Thymus (tissue), 11 donors: ENCODE measurements around the gene CCDC85A. TPM values are rescaled to one million over a fixed set of nuclear protein-coding genes. Genes with fewer than 3 reads are reported as not detected.

Experiments used
- DNase-seq, 9 donors: peaks; one replicate each; pipeline ENCODE4 v3.0.0-alpha.2; 2013; ENCODE audit warnings: low spot score in 9 of 9, low read depth in 6 of 9, missing footprints in 1 of 9
- H3K27ac ChIP-seq, 2 donors: one replicate each; pipeline ENCODE4 v1.5.1; 2013; ENCODE audit warnings: control low read depth in 1 of 2, low read depth in 1 of 2, low read length in 1 of 2, mild to moderate bottlenecking in 1 of 2, moderate library complexity in 1 of 2
- H3K27me3 ChIP-seq, 2 donors: one replicate each; pipeline ENCODE4 v1.5.1; 2013; ENCODE audit warnings: low read length in 1 of 2; ENCODE audit not compliant: control insufficient read depth in 2 of 2, insufficient read depth in 1 of 2
- H3K36me3 ChIP-seq, 2 donors: one replicate each; pipeline ENCODE4 v1.5.1; 2013; ENCODE audit warnings: low read length in 1 of 2, mild to moderate bottlenecking in 1 of 2, moderate library complexity in 1 of 2; ENCODE audit not compliant: control insufficient read depth in 2 of 2, insufficient read depth in 2 of 2
- H3K4me1 ChIP-seq, 2 donors: one replicate each; pipeline ENCODE4 v1.5.1; 2013; ENCODE audit warnings: low read length in 2 of 2; ENCODE audit not compliant: control insufficient read depth in 2 of 2, insufficient read depth in 2 of 2
- H3K4me3 ChIP-seq, 2 donors: one replicate each; pipeline ENCODE4 v1.5.1; 2013; ENCODE audit warnings: low read length in 2 of 2, control low read depth in 1 of 2, mild to moderate bottlenecking in 1 of 2
- H3K9me3 ChIP-seq, 2 donors: one replicate each; pipeline ENCODE4 v1.5.1; 2013; ENCODE audit warnings: low read length in 1 of 2, mild to moderate bottlenecking in 1 of 2; ENCODE audit not compliant: control insufficient read depth in 2 of 2, insufficient read depth in 1 of 2
- WGBS: extraction: QIAGEN DNeasy Blood & Tissue Kit; methylation state at CpG from one replicate; pipeline ENCODE4 v1.1.7; 2013; 5-methylcytosine and 5-hydroxymethylcytosine counted together
- polyA plus RNA-seq: library from polyadenylated mRNA; stranded (reverse); fragments of 200-250 nt; gene quantifications from one replicate; pipeline ENCODE4 v1.2.3, GENCODE V29; 2013
- total RNA-seq: library from RNA; stranded (reverse); fragments of 120-200 nt; gene quantifications from one replicate; pipeline ENCODE4 v1.2.4, GENCODE V29; 2013
- donor health status: healthy.

CCDC85A gene
- total and polyA plus RNA-seq, 2 donors, result 0.21 to 0.76 TPM

- H3K27ac ChIP-seq, result no peak overlapping the region
- WGBS, result 90% methylated on average over 4 of the region's 4 CpGs
Measured at GRCh38 chr2:56167616-56168562, 15.9 kb upstream of the CCDC85A start.

GRCh38 chr2:56169521-56169920 is 14.3 kb upstream of the CCDC85A start:
- no peak overlapping the region for H3K4me3 ChIP-seq
- no peaks in the 10 kb centered on the region for H3K27me3 ChIP-seq
- H3K9me3 ChIP-seq, result no peaks in the 10 kb centered on the region
- WGBS, result 91% methylated on average over 3 of the region's 3 CpGs
- no peak overlapping the region for H3K27ac ChIP-seq
- no peaks in the 10 kb centered on the region for H3K36me3 ChIP-seq
- DNase-seq, result no peak
- no peaks in the 10 kb centered on the region for H3K4me1 ChIP-seq

More at GRCh38 chr2:56167616-56168562, 15.9 kb upstream of the CCDC85A start:
- Histone ChIP-seq H3K36me3 (no peaks in the 10 kb centered on the region), H3K4me1 (no peaks in the 10 kb centered on the region), H3K9me3 (no peaks in the 10 kb centered on the region), H3K27me3 (no peaks in the 10 kb centered on the region), H3K4me3 (no peak overlapping the region)
- DNase-seq, result no peak

- no peaks in the 10 kb centered on the region for H3K4me1 ChIP-seq
- no peak for DNase-seq
- WGBS, result 88% methylated on average over 5 of the region's 5 CpGs
- no peak overlapping the region for H3K4me3 ChIP-seq
- H3K9me3 ChIP-seq, result no peaks in the 10 kb centered on the region
- no peaks in the 10 kb centered on the region for H3K36me3 ChIP-seq
- no peak overlapping the region for H3K27ac ChIP-seq
- no peaks in the 10 kb centered on the region for H3K27me3 ChIP-seq
Measured at GRCh38 chr2:56170504-56170903, 13.3 kb upstream of the CCDC85A start.

- Histone ChIP-seq H3K36me3 (no peaks in the 10 kb centered on the region), H3K27ac (no peak overlapping the region), H3K27me3 (no peaks in the 10 kb centered on the region), H3K4me3 (no peak overlapping the region), H3K9me3 (no peaks in the 10 kb centered on the region), H3K4me1 (no peaks in the 10 kb centered on the region)
- DNase-seq, result no peak
- WGBS, result 49% methylated on average over 2 of the region's 2 CpGs
Measured at GRCh38 chr2:56170988-56171387, 12.8 kb upstream of the CCDC85A start.

GRCh38 chr2:56175779-56176178 is 8.0 kb upstream of the CCDC85A start:
- H3K9me3 ChIP-seq, result no peaks in the 10 kb centered on the region
- no peaks in the 10 kb centered on the region for H3K36me3 ChIP-seq
- no peak overlapping the region for H3K4me3 ChIP-seq
- H3K4me1 ChIP-seq, result no peaks in the 10 kb centered on the region
- WGBS, result 91% methylated on average over 2 of the region's 2 CpGs
- H3K27ac ChIP-seq, result no peak overlapping the region
- peaks cover 0 to 2% of the 10 kb centered on the region in 2 donors for H3K27me3 ChIP-seq
- no peak for DNase-seq

- no peak for DNase-seq
- Histone ChIP-seq H3K27ac (no peak overlapping the region), H3K4me3 (no peak overlapping the region), H3K27me3 (peaks cover 6 to 14% of the 10 kb centered on the region in 2 donors), H3K4me1 (no peaks in the 10 kb centered on the region), H3K9me3 (no peaks in the 10 kb centered on the region), H3K36me3 (no peaks in the 10 kb centered on the region)
- WGBS, result 62% methylated on average over 4 of the region's 4 CpGs
Measured at GRCh38 chr2:56177420-56178220, 6.2 kb upstream of the CCDC85A start.

GRCh38 chr2:56179931-56180330 is 3.9 kb upstream of the CCDC85A start:
- WGBS, result 91% methylated on average over 5 of the region's 5 CpGs
- Histone ChIP-seq H3K9me3 (peaks cover 0 to 2% of the 10 kb centered on the region in 2 donors), H3K4me1 (peaks cover 2 to 3% of the 10 kb centered on the region in 2 donors), H3K27me3 (peaks cover 29 to 36% of the 10 kb centered on the region in 2 donors), H3K4me3 (no peak overlapping the region), H3K27ac (no peak overlapping the region), H3K36me3 (no peaks in the 10 kb centered on the region)
- no peak for DNase-seq

GRCh38 chr2:56182420-56182819 is 1.4 kb upstream of the CCDC85A start:
- no peak for DNase-seq
- peaks cover 51 to 61% of the 10 kb centered on the region in 2 donors for H3K27me3 ChIP-seq
- peaks cover 0 to 2% of the 10 kb centered on the region in 2 donors for H3K9me3 ChIP-seq
- peaks cover 2 to 3% of the 10 kb centered on the region in 2 donors for H3K4me1 ChIP-seq
- no peaks in the 10 kb centered on the region for H3K36me3 ChIP-seq
- no peak overlapping the region for H3K27ac ChIP-seq
- WGBS, result over 99% methylated on average over 2 of the region's 2 CpGs
- H3K4me3 ChIP-seq, result no peak overlapping the region
